HG03196 (cell line): Measurements from ENCODE around the gene ORMDL3.

Experiments
- ATAC-seq: cut with Tn5 transposase; IDR thresholded peaks from one replicate; pipeline ENCODE4 v1.9.1; 2021; ENCODE audit not compliant: unreplicated experiment

Gene ORMDL3, protein sequence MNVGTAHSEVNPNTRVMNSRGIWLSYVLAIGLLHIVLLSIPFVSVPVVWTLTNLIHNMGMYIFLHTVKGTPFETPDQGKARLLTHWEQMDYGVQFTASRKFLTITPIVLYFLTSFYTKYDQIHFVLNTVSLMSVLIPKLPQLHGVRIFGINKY

DNA sequence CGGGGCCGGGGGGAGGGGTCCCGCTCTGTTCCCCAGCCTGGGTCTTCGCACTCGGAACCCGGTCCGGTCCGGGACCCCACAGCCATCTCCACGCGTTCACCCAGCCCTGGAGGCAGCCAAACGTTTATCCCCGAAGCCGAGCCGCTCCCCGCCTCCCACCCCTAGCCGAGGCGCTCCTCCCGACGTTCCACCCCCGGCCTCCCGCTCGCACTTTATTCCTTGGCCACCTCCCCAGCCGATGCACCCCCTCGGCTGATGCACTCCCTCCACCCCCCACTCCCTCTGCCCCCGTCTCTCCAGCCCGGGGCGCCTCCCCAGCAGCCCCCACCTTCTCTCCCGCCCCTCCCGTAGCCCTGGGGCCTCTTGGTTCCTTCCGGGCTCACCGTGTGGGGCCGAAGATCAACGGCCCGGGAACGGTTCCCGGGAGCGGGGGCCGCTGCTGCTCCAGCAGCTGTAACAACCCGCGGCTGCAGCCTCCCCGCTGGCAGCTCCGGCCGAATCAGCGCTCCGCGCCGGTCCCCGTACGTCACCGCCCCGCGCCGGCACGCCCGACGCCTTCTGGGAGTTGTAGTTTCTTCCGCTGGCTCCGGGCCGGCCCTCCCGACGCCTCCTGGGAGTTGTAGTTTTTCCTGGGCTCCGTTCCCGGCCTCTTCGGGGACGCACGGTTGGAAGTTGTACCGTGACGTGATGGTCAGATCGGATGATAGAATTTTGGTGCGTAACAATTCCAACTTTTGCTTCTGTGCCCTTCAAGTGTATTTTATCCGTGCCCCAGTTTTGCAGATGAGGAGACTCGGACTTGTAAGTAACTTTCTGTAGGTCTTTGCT, at the start of gene ORMDL3, which contains the start of gene LRRC3C:
ORMDL3 (minus strand) TSS at position 501 of the 828 bp plus-strand sequence. CDS start 3,398 bp downstream, outside the sequence.
LRRC3C (plus strand) TSS at position 632 of the 828 bp plus-strand sequence. CDS start 13,792 bp downstream, outside the sequence.
- ATAC-seq: peak; percentile 73

DNA sequence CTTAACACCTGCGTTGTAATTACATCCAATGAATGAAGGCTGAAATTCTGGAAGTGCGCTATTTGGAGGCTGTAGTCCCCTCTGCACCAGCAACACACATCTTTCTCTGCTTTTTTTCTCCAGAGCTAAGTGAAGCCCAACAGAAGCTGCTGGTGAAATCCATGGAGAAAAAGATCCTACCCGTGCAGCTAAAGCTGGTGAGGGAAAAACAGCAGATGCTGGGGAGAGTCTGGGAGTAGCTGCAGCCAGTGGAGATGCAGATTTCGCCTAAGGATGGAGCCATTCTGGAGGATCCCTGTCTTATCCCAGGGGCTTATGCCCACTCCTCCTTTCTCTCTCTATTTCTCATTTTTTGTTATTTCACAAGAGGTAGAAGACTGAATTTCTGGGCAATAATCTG, 48.4 kb upstream of the ORMDL3 start:
- ATAC-seq: no peak

- ATAC-seq: no peak
Observed at GRCh38 chr17:39974433-39974832, 47.0 kb upstream of the ORMDL3 start.

- no peak for ATAC-seq
Observed at GRCh38 chr17:39973496-39973895, 46.1 kb upstream of the ORMDL3 start.

GRCh38 chr17:39972271-39972670, 44.9 kb upstream of the ORMDL3 start:
- ATAC-seq: no peak

- no peak for ATAC-seq
Observed at GRCh38 chr17:39971076-39971603, 43.7 kb upstream of the ORMDL3 start.

- ATAC-seq: no peak
Observed at GRCh38 chr17:39970157-39970692, 42.8 kb upstream of the ORMDL3 start.

GRCh38 chr17:39969375-39969774, 42.0 kb upstream of the ORMDL3 start:
- ATAC-seq: no peak

- no peak for ATAC-seq
Observed at GRCh38 chr17:39968761-39969160, 41.4 kb upstream of the ORMDL3 start.

DNA sequence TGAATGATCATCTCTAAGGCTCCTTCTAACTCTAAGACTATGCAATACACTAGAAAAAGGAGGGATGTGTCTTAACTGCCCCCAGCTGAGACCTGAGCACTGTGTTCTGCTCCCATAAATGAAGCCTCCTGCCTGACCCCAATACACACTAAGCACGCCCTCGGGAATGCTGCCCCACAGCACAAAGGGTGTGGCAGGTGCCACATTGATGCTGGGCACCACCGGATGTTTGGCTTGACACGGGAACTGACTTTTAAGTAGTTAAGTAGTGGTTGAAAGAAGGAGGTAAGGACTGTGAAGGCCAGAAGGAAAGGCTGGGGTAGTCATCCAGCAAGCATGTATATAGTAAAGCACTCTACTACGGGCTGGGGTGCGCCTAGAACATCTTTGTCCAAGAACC, 39.4 kb upstream of the ORMDL3 start:
- no peak for ATAC-seq

DNA sequence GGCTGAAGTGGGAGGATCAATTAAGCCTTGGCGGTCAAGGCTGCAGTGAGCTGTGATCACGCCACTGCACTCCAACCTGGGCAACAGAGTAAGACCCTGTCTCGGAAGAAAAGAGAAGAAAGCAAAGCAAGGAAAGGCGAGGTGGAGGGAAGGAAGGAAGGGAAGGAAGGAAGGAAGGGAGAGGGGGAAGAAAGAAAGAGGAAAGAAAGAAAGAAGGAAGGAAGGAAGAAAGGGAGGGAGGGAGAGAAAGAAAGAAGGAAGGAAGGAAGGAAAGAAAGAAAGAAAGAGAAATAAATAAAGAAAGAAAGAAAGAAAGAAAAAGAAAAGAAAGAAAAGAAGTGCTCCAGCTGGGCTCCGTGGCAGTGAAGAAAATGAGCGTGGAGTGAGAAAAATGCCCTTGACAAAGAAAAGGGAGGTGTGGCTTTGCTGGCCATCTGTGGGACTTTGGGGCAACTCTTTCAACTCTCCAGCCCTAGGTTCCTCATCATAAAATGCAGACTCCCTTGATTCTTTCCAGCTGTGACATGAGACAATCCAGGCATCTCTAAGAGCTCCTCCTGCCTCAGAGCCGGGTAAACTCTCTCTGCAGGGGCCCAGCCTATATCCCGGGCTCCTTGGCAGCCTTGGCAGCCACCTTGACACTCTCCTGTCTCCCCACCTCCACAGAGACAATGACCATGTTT, 37.8 kb upstream of the ORMDL3 start:
- no peak for ATAC-seq

DNA sequence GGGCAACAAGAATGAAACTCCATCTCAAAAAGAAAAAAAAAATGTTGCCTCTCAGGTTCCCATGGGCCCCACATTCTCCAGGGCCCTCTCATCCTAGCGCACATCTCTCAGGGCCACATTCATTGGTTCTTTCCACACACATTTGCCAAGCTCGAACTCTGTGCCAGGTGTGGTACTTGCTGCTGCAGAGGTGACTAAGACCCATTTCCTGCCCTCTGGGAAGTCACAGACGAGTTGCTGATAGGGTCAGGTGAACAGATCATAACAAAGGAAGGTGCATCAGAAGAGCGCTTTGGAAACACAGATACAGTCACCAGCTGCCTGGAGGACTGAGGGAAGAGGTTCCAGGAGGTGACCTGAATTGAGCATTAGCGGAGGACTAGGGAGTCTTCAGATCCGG, 36.4 kb upstream of the ORMDL3 start:
- no peak for ATAC-seq

- no peak for ATAC-seq
Observed at GRCh38 chr17:39962642-39963220, 35.3 kb upstream of the ORMDL3 start, which contains the start of gene GSDMA. Gene GSDMA, plus strand, starts transcription at chr17:39963004. Its CDS starts 2,684 bp downstream, at chr17:39965688.

DNA sequence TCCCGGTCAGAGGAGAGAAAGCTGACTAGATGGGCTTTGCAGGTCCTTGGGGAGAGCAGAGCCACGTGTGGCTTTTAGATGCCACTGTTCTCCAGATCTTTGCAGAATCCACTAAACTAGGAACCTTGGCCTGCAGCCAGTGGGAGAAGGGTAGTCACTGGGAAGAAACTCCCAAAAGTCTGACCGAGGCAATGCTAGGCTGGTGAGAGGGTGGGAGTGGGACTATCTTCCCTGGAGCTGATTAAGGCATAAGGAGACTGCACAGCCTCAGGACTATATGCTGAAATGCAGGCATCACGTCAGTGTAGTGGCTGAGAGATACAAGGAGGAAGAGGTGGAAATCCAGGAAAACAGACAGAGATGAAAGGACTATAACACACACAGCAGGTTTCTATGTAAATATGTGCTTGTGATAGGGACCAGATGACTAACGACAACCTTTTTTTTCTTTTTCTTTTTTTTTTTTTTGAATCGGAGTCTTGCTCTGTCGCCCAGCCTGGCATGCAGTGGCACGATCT, 33.2 kb upstream of the ORMDL3 start:
- no peak for ATAC-seq

DNA sequence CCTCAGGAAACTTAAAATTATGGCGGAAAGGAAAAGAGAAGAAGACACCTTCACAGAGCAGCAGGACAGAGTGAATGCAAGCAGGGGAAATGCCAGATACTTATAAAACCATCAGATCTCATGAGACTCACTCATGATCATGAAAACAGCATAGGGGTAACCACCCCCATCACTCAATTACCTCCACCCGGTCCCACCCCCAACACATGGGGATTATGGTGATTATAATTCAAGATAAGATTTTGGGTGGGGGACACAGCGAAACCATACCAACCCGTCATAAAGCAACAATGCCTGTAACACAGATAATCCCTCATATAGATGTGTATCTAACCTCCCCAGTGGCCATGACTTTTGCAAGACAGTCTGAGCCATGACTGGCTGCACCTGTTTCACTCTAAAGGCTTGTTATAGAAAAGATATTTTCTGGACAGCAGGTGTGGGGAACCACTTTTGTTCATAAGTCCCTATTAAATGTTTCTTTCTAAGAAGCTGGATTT, 28.4 kb upstream of the ORMDL3 start:
- no peak for ATAC-seq

GRCh38 chr17:39954876-39955275, 27.5 kb upstream of the ORMDL3 start:
- ATAC-seq: no peak

DNA sequence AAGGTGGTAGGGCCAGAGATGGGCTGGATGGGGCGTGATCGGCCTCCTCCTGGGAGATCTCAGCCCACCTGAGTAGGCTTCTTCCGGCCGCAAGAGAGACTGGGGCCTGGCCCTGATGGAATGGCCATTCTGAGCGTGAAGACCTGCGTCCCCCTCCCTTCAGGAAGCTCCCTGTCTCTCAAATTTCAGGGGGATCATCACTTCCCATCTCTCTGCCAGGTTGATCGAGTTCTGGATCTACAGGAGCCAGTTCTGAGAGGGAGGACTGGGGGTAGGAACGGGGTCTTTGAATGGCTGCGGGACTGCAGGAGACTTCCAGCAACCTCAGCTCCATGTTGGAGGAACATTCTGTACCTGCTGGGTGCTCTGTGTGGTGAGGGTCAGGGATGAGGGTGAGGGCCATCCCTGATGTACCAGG, 26.1 kb upstream of the ORMDL3 start:
- ATAC-seq: no peak

- peak; percentile 69 for ATAC-seq
Observed at GRCh38 chr17:39952680-39953470, 25.5 kb upstream of the ORMDL3 start.

- no peak for ATAC-seq
Observed at GRCh38 chr17:39951924-39952679, 24.7 kb upstream of the ORMDL3 start.
